Upper lobe of right lung (tissue), 1 donor: ENCODE results near the gene ZNF831. TPM values are rescaled to one million over a fixed set of nuclear protein-coding genes. Genes with fewer than 3 reads are reported as not detected.

Experiments used
- ATAC-seq: fragments of 200-7000 bp; cut with Tn5 transposase; one replicate; pipeline ENCODE4 v1.9.1; 2020; ENCODE audit warnings: mild to moderate bottlenecking, moderate library complexity
- DNase-seq: peaks from one replicate; pipeline ENCODE4 v3.0.0-alpha.2; 2020
- H3K27ac ChIP-seq: fragments of 200-600 bp; one replicate; pipeline ENCODE4 v1.8.0; 2022
- H3K27me3 ChIP-seq: fragments of 200-600 bp; one replicate; pipeline ENCODE4 v1.8.0; 2022; ENCODE audit warnings: mild to moderate bottlenecking
- H3K36me3 ChIP-seq: fragments of 200-600 bp; one replicate; pipeline ENCODE4 v1.8.0; 2022
- H3K4me1 ChIP-seq: fragments of 200-600 bp; one replicate; pipeline ENCODE4 v1.8.0; 2022
- H3K4me3 ChIP-seq: fragments of 200-600 bp; one replicate; pipeline ENCODE4 v1.8.0; 2022; ENCODE audit warnings: mild to moderate bottlenecking
- H3K9me3 ChIP-seq: fragments of 200-600 bp; one replicate; pipeline ENCODE4 v1.8.0; 2022
- intact Hi-C: fragments of 100-400 bp; cut with DNase I; formaldehyde crosslinking; loops from one replicate; pipeline ENCODE4 v1.11.0; 2022
- total RNA-seq: library from RNA; stranded (reverse); fragmentation: NEBNext Ultra II Directional; extraction: Animal tissue kit (Norgen Biotek cat#: 25700); gene quantifications from one replicate; pipeline ENCODE4 v1.2.1, GENCODE V29; 2021
- TF ChIP-seq, protein P1 (sequence below): fragments of 200-600 bp; IDR thresholded peaks from one replicate; pipeline ENCODE4 v1.8.0; 2022; ENCODE audit warnings: antibody characterized with exemption
- donor health status: DM: no; HTN: yes; CAD: no; lungs with severe emphysema.

The ZNF831 gene
- total RNA-seq, 1 donor from 2014 or later, result 1.0 TPM

DNA sequence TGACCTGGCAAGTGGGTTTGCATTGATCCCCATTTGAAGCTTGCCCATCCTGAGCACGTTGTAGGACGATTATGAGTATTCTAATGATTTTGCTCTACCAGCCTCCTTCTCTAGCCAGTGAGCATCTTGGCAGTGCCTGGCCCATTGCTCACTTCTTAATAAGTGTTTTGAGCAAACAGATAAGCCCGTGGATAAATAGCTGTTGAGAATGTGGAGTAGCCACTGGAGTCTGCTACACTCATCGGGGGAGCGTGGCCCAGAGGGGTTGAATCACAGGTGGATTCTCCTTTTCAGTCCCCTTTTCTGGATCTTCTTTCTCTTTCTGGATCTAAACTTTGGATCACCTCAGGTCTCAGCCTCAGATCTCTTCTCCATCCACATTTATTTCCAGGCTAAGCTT is 120.8 kb downstream of the ZNF831 start:
- ATAC-seq, result peak; percentile 71

DNA sequence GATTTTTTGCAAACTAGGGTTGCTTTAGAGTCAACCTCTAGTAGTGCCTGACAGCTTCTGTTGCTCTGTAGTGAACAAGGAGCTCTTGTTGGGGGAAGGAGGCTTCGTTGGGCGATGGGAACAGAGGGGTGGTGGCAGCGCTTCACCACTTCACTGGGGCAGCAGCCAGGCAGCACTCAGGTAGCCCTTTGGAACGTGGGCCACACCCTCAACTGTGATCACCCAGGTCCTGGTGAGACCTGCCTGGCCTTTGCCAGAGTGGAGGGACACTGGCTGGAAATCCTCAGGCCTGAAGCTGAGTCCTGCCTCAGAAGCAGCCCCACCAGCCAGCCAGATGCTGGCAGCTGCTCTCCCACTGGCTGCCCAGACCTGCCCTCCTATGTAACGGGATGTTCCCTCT is 126.4 kb downstream of the ZNF831 start:
- Histone ChIP-seq H3K4me3 (no peak overlapping the region), H3K4me1 (no peaks in the 10 kb centered on the region), H3K36me3 (no peaks in the 10 kb centered on the region), H3K27me3 (peaks cover 18% of the 10 kb centered on the region), H3K9me3 (no peaks in the 10 kb centered on the region), H3K27ac (no peak overlapping the region)
- ATAC-seq (peak; percentile 50), DNase-seq (no peak)
- intact Hi-C loops, result no loop called here
- TF ChIP-seq, protein P1, sequence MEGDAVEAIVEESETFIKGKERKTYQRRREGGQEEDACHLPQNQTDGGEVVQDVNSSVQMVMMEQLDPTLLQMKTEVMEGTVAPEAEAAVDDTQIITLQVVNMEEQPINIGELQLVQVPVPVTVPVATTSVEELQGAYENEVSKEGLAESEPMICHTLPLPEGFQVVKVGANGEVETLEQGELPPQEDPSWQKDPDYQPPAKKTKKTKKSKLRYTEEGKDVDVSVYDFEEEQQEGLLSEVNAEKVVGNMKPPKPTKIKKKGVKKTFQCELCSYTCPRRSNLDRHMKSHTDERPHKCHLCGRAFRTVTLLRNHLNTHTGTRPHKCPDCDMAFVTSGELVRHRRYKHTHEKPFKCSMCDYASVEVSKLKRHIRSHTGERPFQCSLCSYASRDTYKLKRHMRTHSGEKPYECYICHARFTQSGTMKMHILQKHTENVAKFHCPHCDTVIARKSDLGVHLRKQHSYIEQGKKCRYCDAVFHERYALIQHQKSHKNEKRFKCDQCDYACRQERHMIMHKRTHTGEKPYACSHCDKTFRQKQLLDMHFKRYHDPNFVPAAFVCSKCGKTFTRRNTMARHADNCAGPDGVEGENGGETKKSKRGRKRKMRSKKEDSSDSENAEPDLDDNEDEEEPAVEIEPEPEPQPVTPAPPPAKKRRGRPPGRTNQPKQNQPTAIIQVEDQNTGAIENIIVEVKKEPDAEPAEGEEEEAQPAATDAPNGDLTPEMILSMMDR, result no peak

More for the DNA sequence above, 120.8 kb downstream of the ZNF831 start:
- Histone ChIP-seq H3K9me3 (no peaks in the 10 kb centered on the region), H3K36me3 (no peaks in the 10 kb centered on the region), H3K4me1 (no peaks in the 10 kb centered on the region), H3K4me3 (no peak overlapping the region), H3K27ac (no peak overlapping the region), H3K27me3 (no peaks in the 10 kb centered on the region)
- TF ChIP-seq, protein P1, result no peak
- intact Hi-C loops, result no loop called here
- DNase-seq, result no peak

DNA sequence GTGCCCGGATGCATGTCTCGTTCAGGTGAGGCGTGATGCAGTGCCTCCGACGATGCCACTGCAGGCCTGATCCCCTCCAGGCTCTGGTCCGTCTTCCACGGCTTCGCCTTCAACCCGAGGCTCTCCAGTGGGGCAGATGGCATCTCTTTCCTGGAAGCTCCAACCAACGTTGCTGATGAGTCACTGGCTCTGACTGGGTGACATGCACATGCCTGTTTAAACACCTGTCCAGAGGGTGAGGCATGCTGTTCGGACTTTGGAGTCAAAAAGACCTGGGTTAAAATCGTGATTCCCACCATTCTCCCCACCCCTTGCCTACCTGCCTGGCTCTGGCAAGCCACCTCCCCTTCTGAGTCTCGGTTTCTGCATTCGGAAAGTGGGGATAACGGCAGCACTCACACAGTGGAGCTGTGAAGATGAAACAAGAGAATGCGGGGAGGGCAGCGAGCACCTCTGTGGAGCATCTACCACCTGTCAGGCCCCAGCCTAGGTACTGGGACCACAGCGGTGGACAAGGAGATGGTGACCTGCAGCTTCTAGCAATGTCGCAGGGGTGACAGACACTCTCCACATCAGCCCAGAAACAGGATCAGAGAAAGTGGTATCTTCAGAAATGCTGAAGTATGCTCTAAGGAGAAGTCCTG is 128.2 kb downstream of the ZNF831 start:
- H3K27ac ChIP-seq, result no peak overlapping the region
- no peak for DNase-seq
- H3K4me3 ChIP-seq, result no peak overlapping the region
- H3K27me3 ChIP-seq, result peaks cover 24% of the 10 kb centered on the region
- TF ChIP-seq, protein P1, result no peak
- no peaks in the 10 kb centered on the region for H3K4me1 ChIP-seq
- ATAC-seq, result no peak
- intact Hi-C loops, result no loop called here
- no peaks in the 10 kb centered on the region for H3K36me3 ChIP-seq
- no peaks in the 10 kb centered on the region for H3K9me3 ChIP-seq

DNA sequence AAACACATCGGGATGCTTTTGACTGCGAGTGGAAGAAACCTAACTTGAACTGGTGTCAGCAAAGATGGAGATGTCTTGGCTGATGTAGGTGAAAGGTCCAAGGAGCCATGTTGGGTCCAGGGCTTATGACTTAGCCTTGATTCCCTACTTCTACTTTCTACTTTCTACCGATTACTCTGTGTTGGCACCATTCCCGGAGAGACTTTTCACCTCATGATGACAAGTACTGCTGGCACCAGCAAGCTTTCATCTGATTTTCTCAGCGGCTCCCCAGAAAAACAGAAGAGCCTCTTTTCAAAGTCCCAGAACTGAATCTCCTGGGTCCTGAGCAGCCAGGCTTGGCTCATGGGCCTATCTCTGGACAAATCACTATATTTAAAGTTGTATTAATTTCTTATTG is 131.9 kb downstream of the ZNF831 start:
- TF ChIP-seq, protein P1, result no peak
- no peak overlapping the region for H3K27ac ChIP-seq
- peaks cover 49% of the 10 kb centered on the region for H3K27me3 ChIP-seq
- no peak overlapping the region for H3K4me3 ChIP-seq
- H3K36me3 ChIP-seq, result no peaks in the 10 kb centered on the region
- H3K9me3 ChIP-seq, result no peaks in the 10 kb centered on the region
- no peak for ATAC-seq
- intact Hi-C loops, result no loop called here
- DNase-seq, result no peak
- H3K4me1 ChIP-seq, result no peaks in the 10 kb centered on the region

DNA sequence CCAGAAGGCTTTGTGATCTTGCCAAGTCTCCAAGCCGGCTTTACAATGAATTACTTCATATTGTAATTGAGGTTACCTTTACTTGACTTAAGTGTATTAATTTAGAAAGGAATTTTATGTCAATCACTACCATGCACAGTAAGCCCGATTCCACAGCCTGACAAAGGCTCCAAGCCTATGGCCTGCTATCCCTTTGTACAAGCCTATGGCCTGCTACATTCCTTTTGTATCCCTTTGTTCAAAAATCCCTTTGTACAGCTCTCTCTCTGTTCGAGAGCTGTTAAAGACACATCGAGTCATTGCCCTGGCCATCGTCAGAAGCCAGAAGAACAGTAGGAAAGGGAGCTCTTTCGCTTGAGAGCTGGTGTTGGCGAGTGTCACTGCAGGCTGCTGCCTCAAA is 134.1 kb downstream of the ZNF831 start:
- no peaks in the 10 kb centered on the region for H3K4me1 ChIP-seq
- TF ChIP-seq, protein P1, result no peak
- H3K36me3 ChIP-seq, result no peaks in the 10 kb centered on the region
- ATAC-seq, result no peak
- no peak overlapping the region for H3K4me3 ChIP-seq
- no peaks in the 10 kb centered on the region for H3K9me3 ChIP-seq
- peaks cover 58% of the 10 kb centered on the region for H3K27me3 ChIP-seq
- no peak for DNase-seq
- no peak overlapping the region for H3K27ac ChIP-seq
- intact Hi-C loops, result no loop called here

DNA sequence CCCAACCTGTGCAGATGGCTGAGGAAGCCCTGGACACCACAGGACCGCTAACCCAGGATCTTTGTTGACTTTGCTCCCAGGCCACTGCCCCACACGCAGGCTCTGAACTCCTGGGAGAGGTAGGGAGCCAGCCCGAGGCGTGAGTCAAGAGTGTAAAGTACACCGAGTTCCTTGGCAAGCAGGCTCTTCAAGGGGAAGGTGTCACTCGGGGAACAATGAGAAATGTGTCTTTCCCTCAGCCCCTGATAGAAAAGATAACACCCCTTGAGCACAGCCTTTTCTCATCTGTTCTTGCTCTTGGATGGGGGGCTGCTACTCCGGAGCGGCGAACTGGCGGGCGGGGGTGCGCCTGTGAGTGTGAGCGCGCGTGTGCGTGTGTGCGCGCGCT is 136.3 kb downstream of the ZNF831 start:
- Histone ChIP-seq H3K9me3 (no peaks in the 10 kb centered on the region), H3K36me3 (no peaks in the 10 kb centered on the region), H3K27ac (no peak overlapping the region), H3K4me3 (no peak overlapping the region), H3K4me1 (no peaks in the 10 kb centered on the region), H3K27me3 (peaks cover 51% of the 10 kb centered on the region)
- TF ChIP-seq, protein P1, result no peak
- DNase-seq (no peak), ATAC-seq (peak; percentile 31)
- intact Hi-C loops, result no loop called here
